CD14-positive monocyte (primary cell): ENCODE results near the gene KDF1. TPM values are rescaled to one million over a fixed set of nuclear protein-coding genes. Genes with fewer than 3 reads are reported as not detected.
"Not testable (repeated sequence)": the region's sequence is repeated elsewhere in the genome, so short reads cannot be mapped to it uniquely, and the experiment has no call there.

Experiments used
- DNase-seq, 3 donors: peaks; one replicate each; pipeline ENCODE4 v3.0.0-alpha.2; 2011 to 2022
- H2AFZ ChIP-seq: 2 replicates; pipeline ENCODE4 v1.6.0; 2012; ENCODE audit warnings: mild to moderate bottlenecking, low read depth, low read length, inconsistent platforms; ENCODE audit not compliant: insufficient read depth, poor library complexity, severe bottlenecking
- H3K27ac ChIP-seq, 2 donors: 1 replicate in 1 of 2; 2 replicates in 1 of 2; pipeline ENCODE4 v1.5.1; 2012 to 2013; ENCODE audit warnings: low read length in 2 of 2, control low read depth in 1 of 2, inconsistent platforms in 1 of 2, low read depth in 1 of 2, mild to moderate bottlenecking in 1 of 2
- H3K27me3 ChIP-seq, 2 donors: one replicate each; pipeline versions ENCODE4 v1.6.0 to v1.6.1; 2011 to 2013; ENCODE audit warnings: low read length in 2 of 2; ENCODE audit not compliant: control insufficient read depth in 2 of 2, insufficient read depth in 2 of 2
- H3K36me3 ChIP-seq, 2 donors: replicated peaks in 1 of 2; 1 replicate in 1 of 2; 2 replicates in 1 of 2; pipeline versions ENCODE4 v1.5.1 to v1.6.1; 2012 to 2013; ENCODE audit warnings: low read length in 2 of 2, control low read depth in 1 of 2, inconsistent platforms in 1 of 2, mild to moderate bottlenecking in 1 of 2; ENCODE audit not compliant: insufficient read depth in 2 of 2, control insufficient read depth in 1 of 2
- H3K4me1 ChIP-seq, 2 donors: 1 replicate in 1 of 2; 2 replicates in 1 of 2; pipeline versions ENCODE4 v1.5.1 to v1.6.1; 2012 to 2013; ENCODE audit warnings: low read length in 2 of 2, control low read depth in 1 of 2, inconsistent platforms in 1 of 2, mild to moderate bottlenecking in 1 of 2, moderate library complexity in 1 of 2; ENCODE audit not compliant: insufficient read depth in 2 of 2, control insufficient read depth in 1 of 2
- H3K4me2 ChIP-seq: replicated peaks from 2 replicates; pipeline ENCODE3; 2012; ENCODE audit warnings: low read length, moderate library complexity, mild to moderate bottlenecking; ENCODE audit not compliant: poor library complexity, severe bottlenecking; ENCODE audit errors: extremely low read depth
- H3K4me3 ChIP-seq, 3 experiments: fragments of 200-600 bp in 1 of 3; sonication (generic) in 1 of 3; replicated peaks in 1 of 3; 1 replicate in 2 of 3; 2 replicates in 1 of 3; pipeline ENCODE4 v1.5.1; 2011 to 2013; ENCODE audit warnings: low read length in 3 of 3, mild to moderate bottlenecking in 3 of 3, control low read depth in 2 of 3, low read depth in 2 of 3, inconsistent platforms in 1 of 3, moderate library complexity in 1 of 3
- H3K79me2 ChIP-seq: 2 replicates; pipeline ENCODE4 v1.6.0; 2012; ENCODE audit warnings: mild to moderate bottlenecking, control low read depth, inconsistent platforms, low read length, moderate library complexity; ENCODE audit not compliant: insufficient read depth
- H3K9ac ChIP-seq: 2 replicates; pipeline ENCODE4 v1.6.0; 2017; ENCODE audit warnings: low read length, mild to moderate bottlenecking; ENCODE audit not compliant: insufficient read depth, poor library complexity, severe bottlenecking
- H3K9me3 ChIP-seq, 2 donors: replicated peaks in 1 of 2; 1 replicate in 1 of 2; 2 replicates in 1 of 2; pipeline versions ENCODE4 v1.5.1 to v1.6.1; 2012 to 2013; ENCODE audit warnings: low read length in 2 of 2, control low read depth in 1 of 2; ENCODE audit not compliant: control insufficient read depth in 1 of 2, insufficient read depth in 1 of 2
- H4K20me1 ChIP-seq: 2 replicates; pipeline ENCODE4 v1.6.0; 2012; ENCODE audit warnings: mild to moderate bottlenecking, low read length, control low read depth, moderate library complexity; ENCODE audit not compliant: insufficient read depth
- H3K27ac Mint-ChIP-seq, 7 donors: one replicate each; pipeline ENCODE4 v1.8.0; 2020; ENCODE audit warnings: mild to moderate bottlenecking in 7 of 7, mixed read lengths in 7 of 7, moderate library complexity in 6 of 7, inconsistent platforms in 2 of 7
- H3K27me3 Mint-ChIP-seq, 3 donors: one replicate each; pipeline ENCODE4 v1.8.0; 2021 to 2022; ENCODE audit warnings: low read depth in 3 of 3, mild to moderate bottlenecking in 3 of 3, mixed read lengths in 3 of 3, moderate library complexity in 3 of 3, inconsistent platforms in 1 of 3
- H3K36me3 Mint-ChIP-seq, 2 donors: one replicate each; pipeline ENCODE4 v1.8.0; 2020; ENCODE audit warnings: mixed read lengths in 2 of 2, inconsistent platforms in 1 of 2, mild to moderate bottlenecking in 1 of 2
- H3K4me1 Mint-ChIP-seq: one replicate; pipeline ENCODE4 v1.8.0; 2020; ENCODE audit warnings: mild to moderate bottlenecking, mixed read lengths
- H3K4me3 Mint-ChIP-seq, 2 donors: one replicate each; pipeline ENCODE4 v1.8.0; 2020; ENCODE audit warnings: mild to moderate bottlenecking in 2 of 2, mixed read lengths in 2 of 2, moderate library complexity in 1 of 2
- H3K9me3 Mint-ChIP-seq, 7 donors: one replicate each; pipeline ENCODE4 v1.8.0; 2020 to 2022; ENCODE audit warnings: mixed read lengths in 7 of 7, mild to moderate bottlenecking in 6 of 7, moderate library complexity in 6 of 7, inconsistent platforms in 2 of 7
- WGBS: methylation state at CpG from one replicate; pipeline ENCODE4 v1.1.5; 2013; ENCODE audit warnings: missing lambda C conversion rate; ENCODE audit not compliant: insufficient coverage; 5-methylcytosine and 5-hydroxymethylcytosine counted together
- intact Hi-C, 2 donors: fragments of 100-400 bp; cut with micrococcal nuclease; formaldehyde crosslinking; loops; one replicate each; pipeline versions ENCODE4 v1.15.0 to v1.15.1; 2023
- polyA plus RNA-seq, 3 donors: library from polyadenylated mRNA; depleted of rRNA in 1 of 3; unstranded in 2 of 3; stranded (reverse) in 1 of 3; fragments of 300-500 nt in 2 of 3; fragments of >200 nt in 1 of 3; fragmentation: Illumina TruSeq in 2 of 3; gene quantifications; 1 replicate in 2 of 3; 2 replicates in 1 of 3; pipeline ENCODE4 v1.2.3, GENCODE V29; 2012 to 2021
- TF ChIP-seq, protein P1 (sequence below): fragments of 200-600 bp; IDR thresholded peaks from one replicate; pipeline ENCODE4 v1.8.0; 2022; ENCODE audit warnings: antibody characterized with exemption, mild to moderate bottlenecking

Gene KDF1
- polyA plus RNA-seq, 3 donors, result not detected

DNA sequence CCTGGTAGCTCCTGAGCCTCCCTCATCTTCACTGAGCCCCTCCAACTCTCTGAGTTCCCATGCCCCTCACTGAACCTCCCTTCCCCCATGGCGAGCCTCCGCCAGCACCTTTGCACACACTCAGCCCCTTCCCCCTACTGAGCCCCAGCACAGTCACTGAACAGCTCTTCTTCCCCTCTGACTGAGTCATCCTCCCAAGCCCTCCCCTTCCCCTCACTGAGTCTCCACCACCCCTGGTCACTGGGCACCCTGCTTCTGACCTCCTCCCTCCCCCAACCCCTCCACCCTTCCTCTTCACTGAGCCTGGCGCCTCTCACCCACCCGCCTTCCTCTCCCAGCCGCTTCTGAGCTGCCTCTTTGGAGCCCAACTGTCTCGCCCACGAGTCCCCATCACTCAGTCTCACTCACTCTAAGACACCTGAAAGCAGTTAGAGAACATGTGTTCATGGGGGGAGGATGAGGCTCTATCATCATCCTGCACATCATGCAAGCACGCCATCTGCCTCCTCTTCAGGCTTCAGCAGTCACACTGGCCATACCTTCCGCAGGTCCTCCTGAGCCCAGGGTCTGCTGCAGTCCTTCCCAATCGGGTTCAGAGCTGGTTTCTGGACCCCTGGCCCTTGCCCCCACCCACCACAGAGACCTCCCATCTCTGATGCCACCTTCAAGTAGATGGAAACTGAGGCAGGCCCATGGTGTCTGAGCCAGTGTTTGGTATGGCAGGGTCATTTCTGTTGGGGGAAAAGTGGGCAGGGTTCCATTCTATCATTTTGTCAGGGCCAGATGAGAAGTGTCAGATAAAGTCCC, 31.2 kb upstream of the KDF1 start:
- Histone ChIP-seq H4K20me1 (no peaks in the 10 kb centered on the region), H3K4me1 (peaks cover 31 to 41% of the 10 kb centered on the region in 2 donors), H3K36me3 (no peaks in the 10 kb centered on the region), H3K9ac (no peak overlapping the region), H3K4me3 (peak overlapping the region in 1 of 3 experiments; percentile 37), H2AFZ (no peak overlapping the region), H3K79me2 (no peaks in the 10 kb centered on the region), H3K27me3 (peaks cover 28 to 52% of the 10 kb centered on the region in 2 donors), H3K9me3 (peaks cover 0 to 3% of the 10 kb centered on the region in 2 donors), H3K4me2 (peak overlapping the region; percentile 24), H3K27ac (no peak overlapping the region)
- peak overlapping the region; percentile 61 to 87 for H3K4me3 Mint-ChIP-seq
- peaks cover 12 to 16% of the 10 kb centered on the region in 2 donors for H3K36me3 Mint-ChIP-seq
- intact Hi-C loops, result no loop called here
- TF ChIP-seq, protein P1, sequence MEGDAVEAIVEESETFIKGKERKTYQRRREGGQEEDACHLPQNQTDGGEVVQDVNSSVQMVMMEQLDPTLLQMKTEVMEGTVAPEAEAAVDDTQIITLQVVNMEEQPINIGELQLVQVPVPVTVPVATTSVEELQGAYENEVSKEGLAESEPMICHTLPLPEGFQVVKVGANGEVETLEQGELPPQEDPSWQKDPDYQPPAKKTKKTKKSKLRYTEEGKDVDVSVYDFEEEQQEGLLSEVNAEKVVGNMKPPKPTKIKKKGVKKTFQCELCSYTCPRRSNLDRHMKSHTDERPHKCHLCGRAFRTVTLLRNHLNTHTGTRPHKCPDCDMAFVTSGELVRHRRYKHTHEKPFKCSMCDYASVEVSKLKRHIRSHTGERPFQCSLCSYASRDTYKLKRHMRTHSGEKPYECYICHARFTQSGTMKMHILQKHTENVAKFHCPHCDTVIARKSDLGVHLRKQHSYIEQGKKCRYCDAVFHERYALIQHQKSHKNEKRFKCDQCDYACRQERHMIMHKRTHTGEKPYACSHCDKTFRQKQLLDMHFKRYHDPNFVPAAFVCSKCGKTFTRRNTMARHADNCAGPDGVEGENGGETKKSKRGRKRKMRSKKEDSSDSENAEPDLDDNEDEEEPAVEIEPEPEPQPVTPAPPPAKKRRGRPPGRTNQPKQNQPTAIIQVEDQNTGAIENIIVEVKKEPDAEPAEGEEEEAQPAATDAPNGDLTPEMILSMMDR, result no peak
- peak overlapping the region in 5 of 7 donors; percentile 62 to 89 (median 87) for H3K27ac Mint-ChIP-seq
- peaks cover 38% of the 10 kb centered on the region for H3K4me1 Mint-ChIP-seq
- H3K9me3 Mint-ChIP-seq, result peaks cover 0 to 19% (median 7%) of the 10 kb centered on the region in 7 donors
- peak; percentile 76 to 90 (median 81) for DNase-seq
- WGBS, result 55% methylated on average over 4 of the region's 10 CpGs
- peaks cover 58 to 70% (median 59%) of the 10 kb centered on the region in 3 donors for H3K27me3 Mint-ChIP-seq

DNA sequence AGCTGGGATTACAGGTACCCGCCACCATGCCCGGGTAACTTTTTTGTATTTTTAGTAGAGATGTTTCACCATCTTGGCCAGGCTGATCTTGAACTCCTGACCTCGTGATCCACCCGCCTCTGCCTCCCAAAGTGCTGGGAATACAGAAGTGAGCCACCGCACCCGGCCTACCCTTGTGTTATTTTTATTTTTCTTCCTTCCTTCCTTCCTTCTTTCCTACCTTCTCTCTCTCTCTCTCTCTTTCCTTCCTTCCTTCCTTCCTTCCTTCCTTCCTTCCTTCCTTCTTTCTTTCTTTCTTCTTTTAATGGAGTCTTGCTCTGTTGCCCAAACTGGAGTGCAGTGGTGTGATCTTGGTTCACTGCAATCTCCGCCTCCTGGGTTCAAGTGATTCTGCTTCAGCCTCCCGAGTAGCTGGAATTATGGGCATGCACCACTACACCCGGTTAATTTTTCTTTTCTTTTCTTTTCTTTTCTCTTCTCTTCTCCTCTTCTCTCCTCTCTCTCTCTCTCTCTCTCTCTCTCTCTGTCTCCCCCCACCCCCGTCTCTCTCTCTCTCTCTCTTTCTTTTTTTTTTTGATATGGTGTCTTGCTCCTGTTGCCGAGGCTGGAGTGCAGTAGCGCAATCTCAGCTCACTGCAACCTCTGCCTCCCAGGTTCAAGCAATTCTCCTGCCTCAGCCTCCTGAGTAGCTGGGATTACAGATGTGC, 29.3 kb upstream of the KDF1 start:
- Mint-ChIP-seq H3K4me3 (peak overlapping the region in 1 of 2 donors; percentile 30), H3K9me3 (peaks cover 0 to 11% (median 4%) of the 10 kb centered on the region in 7 donors), H3K36me3 (peaks cover 9 to 11% of the 10 kb centered on the region in 2 donors), H3K27ac (peak overlapping the region in 4 of 7 donors; percentile 32 to 83 (median 50)), H3K27me3 (peaks cover 40 to 56% (median 47%) of the 10 kb centered on the region in 3 donors), H3K4me1 (peaks cover 33% of the 10 kb centered on the region)
- H3K4me2 ChIP-seq, H3K9ac ChIP-seq, H3K9me3 ChIP-seq, H4K20me1 ChIP-seq, H3K36me3 ChIP-seq, H3K4me3 ChIP-seq, H3K79me2 ChIP-seq, H3K27ac ChIP-seq, DNase-seq, H2AFZ ChIP-seq: not testable (repeated sequence)
- intact Hi-C loops, result loop anchor here in 1 of 2 donors (5.0 kb wide), 1 partner anchor 38 kb away; no protein-coding TSS in a partner anchor
- Histone ChIP-seq H3K4me1 (peaks cover 29 to 35% of the 10 kb centered on the region in 2 donors), H3K27me3 (peaks cover 13 to 33% of the 10 kb centered on the region in 2 donors)
- 100% methylated on average over 1 of the region's 12 CpGs for WGBS
